DMS153 (cell line): ENCODE data around the gene NFIA.

Source experiments
- DNase-seq: peaks from one replicate; lab custom pipeline; 2025; lab: John Stamatoyannopoulos, UW

NFIA gene

DNA sequence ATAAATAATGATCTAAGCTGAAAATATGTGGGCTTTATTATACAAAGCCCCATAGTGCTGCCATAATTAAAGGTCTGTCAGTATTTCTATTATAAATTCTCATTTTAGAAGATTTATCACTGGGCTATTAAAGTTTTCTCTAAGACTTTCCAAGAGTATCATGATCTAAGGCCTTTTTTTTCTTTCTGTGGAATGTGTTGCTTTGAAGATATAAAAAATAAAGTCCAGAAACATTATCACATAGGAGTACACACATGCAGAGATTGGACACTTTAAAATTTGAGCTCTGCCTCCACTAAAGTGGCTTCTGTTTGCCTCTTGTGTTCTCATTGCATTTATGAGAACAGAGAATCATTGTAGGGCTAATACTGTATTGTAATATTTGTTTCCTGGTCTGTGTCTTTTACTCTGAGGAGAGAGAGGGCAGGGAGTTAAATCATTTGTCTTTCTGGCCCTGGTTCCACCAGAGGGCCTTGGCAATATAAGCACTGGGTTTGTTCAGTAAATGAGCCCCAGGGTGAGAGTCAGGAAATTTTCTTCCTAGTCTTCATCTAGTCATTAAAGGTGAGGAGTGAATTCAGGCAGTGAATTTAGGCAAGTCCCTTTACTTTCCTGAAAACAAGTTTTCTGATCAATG, 70.2 kb downstream of the NFIA start:
- no peak for DNase-seq

DNA sequence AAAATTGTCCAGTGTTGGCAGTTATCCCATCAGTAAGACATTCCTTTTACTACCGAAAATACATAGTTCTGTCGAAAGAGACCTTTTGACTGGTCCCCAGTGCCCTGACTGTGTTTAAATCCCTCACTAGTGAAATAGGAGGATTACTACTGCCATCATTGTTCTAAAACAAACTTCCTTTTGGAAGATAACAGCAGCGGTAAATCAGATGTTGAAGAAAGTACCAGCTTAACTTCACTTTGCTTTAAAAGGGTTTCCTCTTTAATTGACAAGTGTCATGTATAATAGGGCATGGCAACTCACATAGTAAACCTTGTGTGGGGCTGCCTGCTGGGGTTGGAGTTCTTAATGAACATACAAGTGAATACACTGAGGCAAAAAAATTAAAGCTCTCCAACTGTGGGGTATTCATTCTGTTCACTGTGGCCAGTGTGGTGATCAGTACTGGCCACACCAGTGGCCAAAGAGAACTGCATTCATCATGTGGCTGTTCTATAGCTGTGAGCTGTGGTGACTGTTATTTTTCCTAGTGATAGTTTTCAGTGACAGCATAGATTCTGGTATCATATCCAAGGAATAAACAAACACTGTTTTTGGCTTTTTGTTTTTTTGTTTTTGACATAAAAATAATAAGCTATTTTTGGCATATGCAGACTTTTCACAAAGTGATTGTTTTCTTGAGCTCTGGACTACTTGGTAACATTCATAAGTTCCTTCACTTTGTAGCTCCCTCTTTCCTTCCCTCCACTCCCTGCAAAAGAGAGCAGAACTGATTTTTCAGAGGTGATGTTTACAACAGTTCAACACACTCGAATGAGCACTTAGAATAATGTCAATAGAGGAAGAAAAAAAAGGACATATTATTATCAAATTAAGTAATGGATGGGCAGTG, 74.5 kb downstream of the NFIA start:
- DNase-seq: no peak

DNA sequence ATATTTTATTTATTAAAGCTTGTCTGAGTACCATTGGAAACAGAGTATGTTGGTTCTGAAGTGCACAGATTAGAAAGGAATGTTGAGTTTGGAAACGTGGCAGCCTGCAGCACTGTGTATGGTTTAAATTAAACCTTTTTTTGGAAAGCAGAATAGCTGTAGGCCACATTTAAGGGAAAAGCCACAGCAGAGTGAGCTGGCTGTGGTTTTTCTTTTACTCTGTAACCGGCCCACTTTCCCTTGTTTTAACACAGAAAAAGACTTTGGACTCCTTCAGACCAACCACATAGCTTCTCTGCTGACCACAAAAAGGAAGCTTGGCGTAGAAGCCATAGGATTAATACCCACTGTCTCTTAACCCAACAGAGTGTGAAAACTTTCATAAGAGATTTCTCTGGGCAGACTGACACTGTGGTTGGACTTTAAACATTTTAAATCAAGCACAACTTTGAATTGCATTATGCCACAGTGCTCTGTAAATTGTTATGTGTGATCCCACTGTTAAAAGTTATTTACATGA, 75.2 kb downstream of the NFIA start:
- DNase-seq: no peak

DNA sequence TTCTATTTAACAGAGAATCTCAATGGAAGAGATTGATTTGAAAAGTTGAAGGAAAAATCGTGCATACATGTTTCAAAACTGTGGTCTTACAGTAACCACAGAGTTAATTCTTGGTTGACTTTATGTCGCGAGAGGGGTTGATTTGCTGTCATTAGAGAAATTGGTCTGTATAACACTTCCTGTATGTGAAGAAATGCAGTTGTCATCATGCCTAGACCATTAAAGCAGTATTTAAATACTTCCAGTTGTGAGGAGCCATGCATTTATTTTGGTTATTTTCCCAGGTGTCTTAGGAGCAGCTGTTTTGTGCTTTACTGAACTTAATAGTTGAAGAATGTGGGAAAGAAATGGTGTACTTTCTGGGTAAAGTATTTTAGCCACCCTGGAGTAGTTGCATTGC, 76.2 kb downstream of the NFIA start:
- no peak for DNase-seq

DNA sequence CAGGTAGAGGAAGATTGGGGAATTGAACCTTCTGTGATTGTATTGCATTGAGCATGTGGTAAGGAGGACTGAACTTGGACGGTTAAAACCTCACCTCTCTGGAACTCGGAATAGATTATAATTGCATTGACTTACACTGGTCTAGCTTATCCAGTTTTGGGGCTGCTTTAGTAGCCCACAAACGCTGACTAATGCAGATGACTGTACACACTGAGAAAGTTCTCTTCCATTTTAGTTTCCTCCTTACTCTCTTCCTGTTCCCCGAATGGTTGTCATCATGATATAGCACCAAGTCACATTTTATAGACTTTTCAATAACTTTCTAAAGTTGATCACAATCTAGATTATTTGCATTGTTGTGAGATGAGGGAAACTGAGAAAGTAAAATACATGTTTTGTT, 78.2 kb downstream of the NFIA start:
- no peak for DNase-seq

DNA sequence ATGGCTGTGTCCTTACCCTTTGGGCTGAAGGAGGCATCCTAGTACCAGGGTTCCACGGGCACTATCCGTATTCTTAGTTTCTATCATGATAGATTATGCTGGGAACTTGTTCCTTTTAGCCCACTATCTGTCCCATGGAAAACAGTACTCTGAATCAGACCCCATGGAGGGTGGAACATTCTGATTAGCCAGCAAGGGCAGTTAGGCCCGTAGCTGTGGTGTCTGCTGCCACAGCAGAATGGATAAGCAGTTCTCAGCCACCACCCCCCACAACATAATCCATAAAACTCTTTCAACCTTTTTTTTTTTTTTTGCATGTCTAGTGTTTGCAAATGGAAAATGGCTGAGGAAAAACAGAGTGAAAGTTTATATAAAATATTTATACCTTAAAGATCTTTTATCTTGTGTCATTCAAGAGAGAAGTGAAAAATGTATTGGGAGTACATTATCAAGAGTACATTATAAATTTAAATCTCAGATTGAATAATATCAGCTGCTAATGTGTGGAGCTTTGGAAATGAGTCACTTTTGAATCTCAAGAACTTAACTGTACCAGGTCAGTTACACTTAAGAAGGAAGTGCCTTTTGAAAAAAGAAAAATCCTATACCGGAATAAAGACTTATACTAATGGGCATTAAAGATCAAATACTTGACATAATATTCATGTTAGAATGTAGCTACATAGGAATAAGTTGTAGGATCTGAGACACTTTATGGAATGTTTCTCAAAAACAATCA, 80.3 kb downstream of the NFIA start:
- DNase-seq: no peak

DNA sequence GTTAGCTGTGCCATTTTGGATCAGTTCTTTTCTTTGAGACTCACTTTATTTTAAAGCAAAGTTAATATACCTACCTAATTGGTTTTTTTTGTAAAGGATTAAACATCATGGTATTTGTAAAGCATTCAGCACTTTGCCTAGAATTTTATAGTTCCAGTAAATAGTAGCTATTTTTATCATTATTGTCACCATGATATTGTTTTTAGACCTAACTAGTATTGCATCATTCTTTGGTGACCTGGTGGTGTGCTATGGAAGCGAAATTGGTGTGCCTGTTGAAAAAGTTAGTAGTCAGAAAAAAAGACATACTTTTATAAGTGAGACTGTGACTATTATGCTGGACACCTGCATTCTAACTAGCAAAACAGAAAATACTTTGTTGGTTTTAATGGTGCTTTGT, 81.0 kb downstream of the NFIA start:
- no peak for DNase-seq

DNA sequence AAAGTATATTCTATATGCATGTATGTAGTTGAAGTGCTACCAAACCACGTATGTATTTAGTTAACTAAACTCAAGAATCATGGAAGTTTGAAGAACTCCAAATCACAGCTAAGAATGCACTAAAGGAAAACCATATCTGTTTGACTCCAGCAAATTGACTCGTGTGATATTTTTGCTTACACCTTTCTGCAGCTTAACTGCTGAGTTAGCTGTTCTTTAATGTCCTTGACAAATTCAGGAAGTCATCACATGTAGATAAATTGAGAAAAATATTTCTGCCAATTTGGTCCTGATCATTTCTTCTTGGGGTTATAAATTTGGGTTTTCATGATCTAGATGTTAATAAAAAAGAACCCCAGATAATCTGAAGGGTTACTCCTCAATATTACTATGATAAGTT, 83.0 kb downstream of the NFIA start:
- DNase-seq: no peak

DNA sequence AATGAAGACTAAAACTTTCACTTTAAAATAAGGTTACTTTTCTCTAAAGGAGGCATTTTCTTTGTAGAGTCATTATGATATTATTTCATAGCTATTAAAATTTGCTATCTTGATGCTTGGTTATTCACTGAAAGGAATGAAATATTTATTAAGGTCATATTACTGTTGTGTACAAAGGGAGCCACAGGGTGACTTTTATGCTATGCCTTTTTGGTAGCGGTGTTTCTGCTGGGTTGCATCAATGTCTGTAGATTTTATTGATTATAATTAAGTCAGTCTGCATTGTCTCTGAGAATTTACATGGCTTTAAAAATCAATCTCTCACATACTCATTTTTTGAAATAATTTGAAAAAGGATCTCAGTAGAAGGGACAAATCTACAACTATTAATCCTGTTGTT, 84.9 kb downstream of the NFIA start:
- DNase-seq: no peak

DNA sequence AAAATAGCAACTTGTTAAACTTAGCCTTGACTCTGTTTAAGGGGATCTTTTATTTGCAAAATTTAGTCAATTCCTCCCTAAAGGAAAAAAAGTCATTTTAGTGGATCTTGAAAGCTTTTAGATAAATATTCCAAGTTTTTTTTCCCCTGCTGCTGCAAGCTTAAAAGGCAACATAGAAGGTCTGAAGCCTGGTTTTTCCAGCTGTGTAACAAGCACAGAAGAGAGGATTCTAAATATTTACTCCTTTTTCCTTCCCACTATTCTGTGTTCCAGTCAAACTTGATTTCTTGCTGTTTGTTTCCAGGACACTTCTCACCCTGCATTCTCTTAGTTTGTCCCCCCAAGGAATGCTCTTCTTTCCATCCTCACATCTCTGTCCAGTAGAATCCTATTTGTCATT, 86.7 kb downstream of the NFIA start:
- DNase-seq: no peak

DNA sequence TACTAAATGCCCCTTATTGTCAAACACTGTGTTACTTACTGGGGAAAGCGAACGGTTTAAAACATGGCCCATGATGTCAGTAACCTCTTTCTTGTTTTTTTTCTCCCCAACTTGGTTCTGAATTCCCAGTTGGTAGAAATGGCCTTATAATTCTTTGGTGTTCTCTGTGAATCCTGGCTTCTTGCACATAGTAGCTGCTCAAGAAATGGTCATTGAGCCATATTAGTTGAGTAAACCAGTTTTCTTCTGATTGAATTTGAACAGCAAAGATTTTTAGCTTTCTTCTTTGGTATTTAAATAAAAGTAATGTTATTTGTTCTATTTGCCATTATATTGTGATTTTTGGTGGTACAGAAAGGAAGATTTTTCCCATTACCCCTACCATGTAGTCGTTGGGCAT, 87.3 kb downstream of the NFIA start:
- DNase-seq: no peak

DNA sequence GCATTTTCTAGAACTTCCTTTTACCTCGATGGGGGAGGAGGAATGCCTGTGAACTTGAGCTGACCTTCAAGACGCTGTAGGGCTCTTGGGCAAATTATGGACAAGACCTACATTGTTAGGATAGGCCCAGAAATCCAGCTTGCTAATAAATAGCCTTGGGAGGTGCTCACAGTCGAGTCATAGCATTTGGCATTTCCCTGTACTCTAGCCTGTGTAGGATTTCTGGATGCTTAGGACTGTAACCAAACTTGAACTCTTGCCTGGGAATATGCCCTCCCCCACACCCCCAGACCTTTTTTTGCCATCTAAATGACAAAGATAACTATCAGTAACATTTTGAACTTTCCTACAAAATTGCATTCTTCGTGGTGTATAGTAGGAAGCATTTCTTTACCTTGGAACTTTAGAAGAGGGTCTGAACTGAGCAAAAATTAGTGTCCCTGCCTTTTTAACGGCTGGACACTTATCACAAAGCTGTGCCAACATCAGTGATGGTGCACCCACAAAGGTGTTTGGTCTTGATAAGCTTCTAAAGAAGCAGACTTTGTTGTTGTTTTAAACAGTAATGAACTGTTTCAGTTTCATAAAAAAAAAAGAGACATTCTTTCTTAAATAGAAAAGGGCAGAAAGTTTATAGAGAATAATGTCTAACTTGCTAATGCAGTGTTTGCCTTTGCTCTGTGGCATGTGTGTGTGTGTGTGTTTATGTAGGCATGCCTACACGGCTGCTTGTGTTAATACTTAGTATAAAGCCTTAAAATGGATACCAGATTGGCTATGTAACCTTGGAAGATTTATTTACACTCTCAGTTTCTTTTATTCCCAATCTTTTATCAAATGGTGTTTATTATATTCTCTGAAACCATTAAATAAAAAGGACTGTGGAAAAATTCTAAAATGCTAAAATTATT, 88.2 kb downstream of the NFIA start:
- DNase-seq: no peak

DNA sequence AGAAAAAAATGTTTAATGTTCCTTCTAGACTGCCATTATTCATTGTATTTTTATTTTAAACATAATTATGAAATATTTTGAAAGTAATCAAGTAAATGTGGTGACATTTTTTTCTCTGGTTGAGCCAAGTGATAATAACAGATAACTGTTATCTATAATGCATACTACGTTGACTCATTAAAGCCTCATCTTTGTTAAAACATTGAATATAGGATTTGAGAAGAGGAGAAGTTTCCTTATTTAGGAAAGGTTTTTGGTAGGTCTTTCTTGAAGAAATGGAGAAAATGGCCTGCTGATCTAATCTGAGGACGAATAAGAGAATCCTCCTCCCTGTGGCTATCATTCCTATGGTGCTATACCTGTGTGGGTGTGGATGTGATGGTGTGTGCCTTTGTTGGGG, 89.0 kb downstream of the NFIA start:
- no peak for DNase-seq

DNA sequence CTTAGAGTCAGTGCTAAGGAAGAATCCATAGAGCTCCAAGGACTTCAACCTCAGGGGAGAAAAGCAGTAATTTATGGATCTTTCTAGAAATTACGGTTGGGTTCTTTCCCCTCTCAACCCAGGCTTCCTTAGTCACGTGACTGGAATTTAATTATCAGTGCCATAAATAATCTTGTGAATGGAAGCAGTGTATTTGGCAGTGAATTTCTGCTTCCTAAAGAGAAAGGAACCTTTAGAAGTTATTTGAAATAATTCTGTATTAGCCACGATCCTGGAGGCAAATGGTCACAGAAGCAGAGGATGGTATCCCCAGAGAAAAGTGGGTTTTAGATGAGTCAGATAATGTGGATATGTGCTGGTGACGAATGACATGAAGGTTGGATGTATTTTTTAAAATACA, 89.6 kb downstream of the NFIA start:
- DNase-seq: no peak

DNA sequence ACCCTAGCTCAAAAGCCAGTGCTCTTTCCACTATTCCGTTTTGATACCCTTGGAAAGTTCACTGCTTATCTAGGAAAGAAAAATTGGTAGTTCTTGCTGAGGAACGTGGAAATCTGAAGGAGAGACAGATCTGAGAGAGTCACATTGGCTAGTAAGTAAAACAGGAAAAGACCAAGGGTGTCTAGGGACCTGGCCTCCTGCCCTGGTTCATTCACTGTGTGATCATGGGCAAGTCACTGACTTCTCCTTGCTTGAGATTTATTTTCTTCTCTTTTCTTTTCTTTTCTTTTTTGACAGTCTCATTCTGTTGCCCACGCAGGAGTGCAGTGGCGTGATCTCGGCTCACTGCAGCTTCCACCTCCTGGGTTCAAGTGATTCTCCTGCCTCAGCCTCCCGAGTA, 90.8 kb downstream of the NFIA start:
- DNase-seq: no peak

DNA sequence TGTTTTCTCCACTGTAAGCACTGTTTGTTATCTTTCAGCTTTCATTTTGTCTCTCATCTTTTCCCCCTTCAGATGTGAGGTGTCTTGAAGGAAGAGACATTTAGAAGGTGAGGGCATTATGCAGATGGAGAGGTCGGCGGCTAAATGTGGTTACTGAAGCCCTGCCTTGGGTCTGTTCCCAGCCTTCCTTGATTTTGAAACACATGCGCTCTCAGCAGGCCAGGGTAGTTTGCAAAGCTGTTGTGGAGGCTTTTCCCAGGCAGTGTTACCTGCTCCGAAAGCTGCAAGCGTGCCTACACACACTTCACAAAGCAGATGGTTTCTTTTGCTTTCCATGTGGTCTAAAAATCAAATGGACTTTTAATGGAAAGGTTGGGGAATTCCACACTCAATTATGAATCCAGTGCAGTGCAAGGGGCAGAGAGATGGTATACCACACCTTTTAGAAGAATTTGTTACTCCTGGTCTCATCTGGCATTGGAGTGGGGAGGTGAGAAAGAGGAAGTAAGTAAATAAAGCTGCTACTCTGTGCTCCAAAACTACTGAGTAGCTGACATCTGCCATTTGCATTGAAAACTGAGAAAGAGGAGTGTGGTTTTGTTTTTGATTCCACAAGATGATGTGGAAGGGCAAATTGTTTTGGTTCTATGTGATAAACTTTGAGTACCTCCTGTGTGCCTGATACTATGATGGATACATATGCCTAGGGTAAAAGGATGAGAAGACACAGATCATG, 91.9 kb downstream of the NFIA start:
- no peak for DNase-seq

DNA sequence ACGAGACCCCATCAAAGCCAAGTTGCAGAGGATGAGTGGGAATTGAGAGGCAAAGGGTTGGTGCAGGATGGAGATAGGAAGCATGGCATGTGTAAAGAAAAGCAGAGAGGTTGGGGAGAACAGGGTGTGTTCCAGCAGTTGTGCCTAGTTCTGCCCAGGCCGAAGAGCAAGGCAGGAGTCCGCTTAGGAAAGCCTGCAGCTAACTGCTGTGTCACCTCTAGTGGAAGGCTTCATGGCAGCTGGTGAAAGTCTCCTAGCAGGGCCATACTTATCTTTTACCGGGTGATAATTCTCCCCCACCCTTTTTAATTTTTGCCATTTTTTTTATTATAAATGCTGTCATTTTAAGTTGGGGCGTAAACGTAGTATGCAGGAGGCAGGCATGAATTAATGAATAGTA, 93.6 kb downstream of the NFIA start:
- no peak for DNase-seq

DNA sequence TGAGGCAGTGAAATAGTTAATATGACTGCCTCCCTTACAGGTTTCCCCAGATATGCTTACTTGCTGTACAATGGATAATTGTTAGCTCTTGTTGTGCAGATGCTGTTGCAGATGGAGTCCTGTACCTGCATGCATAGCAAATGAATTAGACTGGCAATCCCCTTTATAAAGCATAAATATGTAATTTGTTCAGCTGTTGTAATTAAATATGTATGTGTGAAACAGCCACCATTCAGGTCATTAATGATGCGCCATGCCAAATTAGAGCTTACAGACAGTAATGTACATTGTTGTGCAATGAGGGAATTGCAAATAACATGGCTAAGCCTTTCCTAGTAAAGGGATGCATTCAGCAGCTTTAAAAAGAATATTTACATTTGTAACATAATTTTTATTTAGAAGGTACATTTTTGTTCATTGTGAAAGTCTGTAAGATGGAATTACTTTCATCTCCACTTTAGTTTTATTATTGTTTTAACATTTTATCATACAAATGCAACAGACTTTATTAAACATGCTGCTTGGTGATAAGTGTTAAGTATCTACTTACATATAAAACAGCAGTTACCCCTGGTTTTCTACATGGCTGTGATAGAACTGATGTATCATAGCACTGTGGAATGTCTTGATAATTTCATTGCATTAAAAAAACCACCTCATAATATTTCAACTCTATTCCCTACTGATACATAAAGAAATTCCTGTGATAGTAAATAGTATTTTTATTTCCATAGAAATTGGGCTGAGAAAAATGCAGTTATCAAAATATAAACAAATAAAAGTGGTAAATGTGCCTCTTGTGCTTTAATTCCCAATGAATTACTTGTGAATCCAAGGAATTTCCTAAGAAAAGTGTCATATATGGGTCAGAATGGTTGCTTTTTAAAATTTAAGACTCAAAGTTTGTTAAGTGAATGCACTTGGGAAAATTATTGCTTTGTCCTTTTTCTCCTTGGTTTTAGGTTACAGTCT, 99.0 kb downstream of the NFIA start:
- no peak for DNase-seq

DNA sequence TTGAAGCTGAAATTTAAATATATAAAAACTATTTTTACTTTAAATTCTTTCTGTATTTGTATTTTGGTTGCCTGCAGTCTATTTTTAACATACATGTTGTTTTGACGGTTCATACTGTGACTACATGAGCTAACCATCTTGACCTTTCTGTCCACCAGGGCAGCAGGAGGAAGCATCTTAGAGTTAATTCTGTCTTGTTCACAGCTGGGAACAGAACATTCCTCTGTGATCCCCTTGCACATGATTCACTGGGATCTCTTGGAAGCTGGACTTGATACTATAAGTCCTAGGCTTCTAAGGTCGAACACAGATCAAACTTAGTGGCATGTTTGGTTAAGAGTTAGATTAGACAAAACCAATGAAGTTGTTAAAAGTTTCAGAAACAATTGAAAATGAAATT, 99.7 kb downstream of the NFIA start:
- no peak for DNase-seq

DNA sequence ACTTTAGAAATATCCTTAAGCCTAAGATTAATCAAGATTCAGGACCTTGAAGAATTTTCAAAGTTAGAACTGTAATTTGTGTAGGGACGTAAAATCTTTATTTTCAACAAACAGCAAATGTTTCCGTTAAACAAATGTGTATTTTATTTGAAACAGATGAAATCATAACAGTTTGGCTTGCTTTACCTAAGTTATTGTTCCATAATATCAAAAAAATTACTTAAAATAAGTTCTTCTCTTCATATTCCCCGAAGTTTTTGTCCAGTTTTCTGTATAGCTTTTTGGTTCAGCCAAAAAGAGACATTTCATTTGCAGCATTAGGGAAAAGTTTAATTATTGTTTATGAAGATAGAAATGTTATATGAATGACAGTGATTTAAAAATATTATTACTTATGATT, 100.1 kb downstream of the NFIA start:
- DNase-seq: no peak
